Occipital lobe (tissue), 2 donors: ENCODE measurements around the gene WDR76. TPM values are rescaled to one million over a fixed set of nuclear protein-coding genes. Genes with fewer than 3 reads are reported as not detected.
"Not testable (repeated sequence)": the region's sequence is repeated elsewhere in the genome, so short reads cannot be mapped to it uniquely, and the experiment has no call there.

Source experiments
- DNase-seq: peaks from one replicate; lab custom pipeline; 2025; lab: John Stamatoyannopoulos, UW
- total RNA-seq: library from RNA; depleted of rRNA; stranded (reverse); fragments of >200 nt; gene quantifications from one replicate; pipeline ENCODE4 v1.2.3, GENCODE V29; 2014

WDR76 gene
- total RNA-seq: 20.3 TPM

- peak; percentile 28 for DNase-seq
These were observed at the start of gene WDR76 for GRCh38 chr15:43826508-43827341. Gene WDR76, plus strand, starts transcription at chr15:43827002. Its CDS starts 31 bp downstream, at chr15:43827033.

DNA sequence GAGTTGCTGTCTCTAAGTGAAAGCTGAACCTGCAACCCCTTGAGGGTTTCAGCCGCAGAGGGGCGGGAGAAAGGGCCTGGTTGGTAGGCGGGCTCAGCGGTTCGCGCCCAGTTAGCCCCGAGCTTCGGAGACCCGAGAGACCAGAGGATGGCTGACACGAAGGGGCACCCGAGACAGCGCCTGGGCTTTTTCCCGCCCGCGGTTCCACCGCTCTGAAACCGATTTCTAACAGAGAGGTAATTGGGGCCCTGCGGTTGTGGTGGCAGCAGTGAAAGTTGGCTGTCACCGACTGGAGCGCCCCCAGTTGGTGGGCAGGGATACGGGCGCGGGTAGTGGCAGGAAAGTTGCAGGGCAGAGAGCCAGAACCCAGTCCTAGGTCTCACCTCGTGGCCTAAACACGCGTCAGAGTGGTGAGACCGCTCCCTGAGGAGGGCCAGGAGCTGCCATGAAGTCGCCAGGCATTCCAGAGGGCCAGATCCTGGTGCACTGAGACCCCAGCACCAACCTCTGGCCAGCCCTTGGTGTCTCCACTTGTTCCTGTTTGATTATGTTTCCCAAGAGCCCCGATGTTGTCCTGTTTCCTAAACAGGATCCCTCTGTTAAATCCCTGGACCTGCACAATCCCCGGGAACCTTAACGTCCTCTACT is 49.4 kb upstream of the WDR76 start:
- DNase-seq: peak; percentile 44

DNA sequence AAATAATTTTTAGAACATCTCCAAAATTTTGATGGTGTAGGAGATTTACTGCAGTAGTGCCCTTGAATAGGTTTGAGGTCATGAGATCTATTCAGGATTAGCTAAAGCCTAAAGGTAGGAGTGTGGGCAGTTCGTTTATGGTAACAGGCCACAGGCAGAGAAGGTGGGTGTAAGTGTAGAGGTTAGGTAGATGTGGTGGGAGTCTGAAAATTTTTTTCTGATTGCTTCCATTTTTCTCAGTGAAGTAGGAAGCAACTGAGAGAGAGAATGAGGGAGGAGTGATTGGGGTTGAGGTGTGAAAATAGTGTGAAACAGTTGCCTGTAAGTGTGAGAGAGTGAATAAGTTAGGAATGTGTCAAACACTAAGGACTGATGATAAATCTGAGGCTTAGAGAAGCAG is 47.8 kb upstream of the WDR76 start:
- DNase-seq: no peak

GRCh38 chr15:43789409-43789808 is 37.4 kb upstream of the WDR76 start:
- no peak for DNase-seq

GRCh38 chr15:43791993-43792760 is 34.6 kb upstream of the WDR76 start, which contains the start of gene SERF2:
Gene SERF2, plus strand, starts transcription at chr15:43792320. Its CDS starts 57 bp downstream, at chr15:43792377.
- peak; percentile 100 for DNase-seq

- DNase-seq: no peak
These were observed 33.9 kb upstream of the WDR76 start for GRCh38 chr15:43792761-43793476.

DNA sequence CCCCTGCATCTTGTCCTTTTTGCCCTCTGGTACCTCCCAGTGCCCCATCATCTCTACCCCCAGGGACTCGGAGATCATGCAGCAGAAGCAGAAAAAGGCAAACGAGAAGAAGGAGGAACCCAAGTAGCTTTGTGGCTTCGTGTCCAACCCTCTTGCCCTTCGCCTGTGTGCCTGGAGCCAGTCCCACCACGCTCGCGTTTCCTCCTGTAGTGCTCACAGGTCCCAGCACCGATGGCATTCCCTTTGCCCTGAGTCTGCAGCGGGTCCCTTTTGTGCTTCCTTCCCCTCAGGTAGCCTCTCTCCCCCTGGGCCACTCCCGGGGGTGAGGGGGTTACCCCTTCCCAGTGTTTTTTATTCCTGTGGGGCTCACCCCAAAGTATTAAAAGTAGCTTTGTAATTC is 33.2 kb upstream of the WDR76 start:
- no peak for DNase-seq

- DNase-seq: no peak
These were observed 32.3 kb upstream of the WDR76 start for GRCh38 chr15:43794269-43795037.

GRCh38 chr15:43795197-43795596 is 31.6 kb upstream of the WDR76 start:
- DNase-seq: no peak

DNA sequence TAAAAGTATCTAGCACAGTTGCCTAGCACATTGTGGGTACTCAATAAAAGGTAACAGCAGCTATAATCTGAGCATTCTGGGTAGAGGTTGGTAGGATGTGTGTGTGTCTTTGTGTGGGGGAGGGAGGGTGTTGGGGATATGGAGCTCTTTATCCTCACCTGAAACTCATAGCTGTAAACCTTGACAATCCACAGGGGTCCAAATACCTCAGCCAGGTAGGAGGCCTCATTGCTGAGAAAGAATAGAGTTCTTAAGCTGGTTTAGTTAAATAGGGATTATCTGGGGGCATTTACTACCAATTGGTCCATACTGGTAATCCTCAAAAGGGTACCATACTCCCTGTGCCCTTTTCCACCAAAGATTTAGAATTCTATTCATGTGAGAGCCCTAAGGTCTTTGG is 30.8 kb upstream of the WDR76 start:
- no peak for DNase-seq

DNA sequence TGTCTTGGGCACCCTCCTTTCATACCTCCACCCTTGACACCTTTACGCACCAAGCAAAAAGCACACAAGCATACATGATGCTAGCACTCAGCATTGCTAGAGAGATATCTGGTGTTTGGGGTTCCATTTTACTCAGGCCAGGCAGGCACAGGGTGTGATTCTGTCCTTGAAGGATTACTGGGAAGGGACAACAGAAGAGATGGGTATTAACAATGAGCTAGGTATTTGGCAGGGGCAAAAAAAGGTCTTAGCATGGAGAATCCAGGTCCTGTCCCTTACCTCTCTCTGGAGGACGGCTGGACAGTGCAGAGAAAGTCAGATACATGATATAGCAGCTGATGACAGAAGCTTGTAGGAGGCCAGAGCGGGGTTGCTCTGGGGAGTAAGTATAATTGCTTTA is 30.2 kb upstream of the WDR76 start:
- no peak for DNase-seq

DNA sequence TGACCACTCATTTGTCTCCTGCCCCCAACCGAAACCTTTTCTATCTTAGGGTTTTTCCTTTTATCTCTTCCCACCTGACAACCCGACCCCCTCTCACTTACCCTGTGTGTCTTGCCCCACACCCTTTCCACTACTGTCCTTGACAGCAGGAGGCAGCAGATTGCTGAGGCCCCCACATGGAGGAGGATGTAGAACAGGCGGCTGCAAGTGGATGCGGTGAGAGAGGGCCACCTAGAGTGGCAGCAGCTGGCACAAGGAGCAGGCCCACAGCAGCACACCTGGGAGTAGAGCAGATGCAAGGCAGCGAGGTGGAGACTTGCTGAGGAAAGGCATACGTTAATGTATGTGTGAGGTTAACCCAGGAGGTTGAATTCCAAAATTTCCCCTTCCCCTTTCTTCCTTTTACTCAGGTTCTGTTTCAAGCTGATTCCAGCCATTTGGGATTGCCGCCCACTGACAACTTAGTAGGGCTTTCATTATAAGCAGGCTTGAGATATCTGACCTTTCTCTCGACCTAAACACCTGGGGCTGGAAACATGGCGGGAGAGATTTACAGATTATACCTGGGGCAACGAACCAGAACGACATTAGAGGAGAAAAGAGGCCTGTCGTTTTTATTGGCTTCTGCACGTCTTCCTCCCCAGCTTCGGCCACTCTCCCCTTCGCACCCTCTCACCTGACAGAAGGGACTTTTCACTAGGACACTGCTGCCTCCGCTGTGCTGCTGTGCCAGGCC is 27.4 kb upstream of the WDR76 start:
- DNase-seq: no peak

DNA sequence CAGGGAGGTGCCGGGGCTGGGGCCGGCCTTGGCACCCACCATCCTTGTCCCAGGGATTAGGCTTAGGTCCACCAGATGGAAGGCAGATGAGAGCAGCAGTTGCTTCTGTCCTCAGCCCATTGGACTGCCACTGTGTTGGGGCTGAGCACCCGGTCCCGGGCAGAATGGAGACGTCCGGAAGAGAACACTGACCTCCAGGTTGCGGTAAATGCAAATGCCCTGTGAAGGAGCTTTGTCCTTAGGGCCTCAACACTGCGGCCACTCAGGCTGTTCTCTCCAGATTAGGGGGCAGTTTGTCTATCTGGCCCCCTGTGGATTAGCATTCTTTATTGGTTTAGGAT is 26.9 kb upstream of the WDR76 start, which contains the start of gene SERINC4:
Gene SERINC4 (minus strand): TSS at position 276 of the 341 bp plus-strand sequence. CDS start 234 bp downstream, at position 42.
- DNase-seq: no peak

DNA sequence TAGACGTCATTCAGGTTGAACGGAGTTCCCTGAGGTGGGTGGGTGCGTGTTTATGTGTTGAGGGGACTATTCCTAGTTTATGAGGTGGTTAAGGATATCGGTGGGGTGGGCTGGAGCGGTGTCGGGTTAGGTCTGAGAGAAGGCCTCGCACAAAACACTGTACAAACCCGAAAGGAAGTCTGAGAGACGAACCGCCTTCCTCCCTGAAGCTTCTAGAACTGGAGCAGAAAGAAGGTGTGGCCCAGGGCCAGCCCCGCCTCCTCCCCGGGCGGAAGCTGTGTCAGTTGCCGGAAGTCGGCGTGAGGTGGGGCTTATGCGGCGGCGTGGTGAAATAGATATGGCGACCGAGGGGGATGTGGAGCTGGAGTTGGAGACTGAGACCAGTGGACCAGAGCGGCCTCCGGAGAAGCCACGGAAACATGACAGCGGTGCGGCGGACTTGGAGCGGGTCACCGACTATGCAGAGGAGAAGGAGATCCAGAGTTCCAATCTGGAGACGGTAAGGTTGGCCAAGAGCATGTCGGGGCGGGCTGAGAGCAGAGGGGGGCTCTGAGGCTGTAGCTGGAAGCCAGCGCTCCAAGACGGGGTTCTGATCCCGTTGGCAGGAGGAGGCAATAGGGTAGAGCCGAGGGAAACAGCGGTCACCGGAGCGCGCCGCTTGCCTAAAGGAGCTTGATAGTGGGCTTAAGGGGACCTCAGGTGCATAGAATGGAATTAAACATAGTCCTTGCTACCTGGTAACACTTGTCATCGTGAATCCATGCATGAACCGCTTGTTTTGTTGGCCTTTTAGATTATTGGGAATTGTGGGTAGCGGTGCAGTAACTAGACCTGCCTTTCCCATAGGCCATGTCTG is 26.3 kb upstream of the WDR76 start, which contains the start of gene HYPK:
Gene HYPK (plus strand): TSS at position 314 of the 856 bp plus-strand sequence. CDS start 24 bp downstream, at position 338.
- peak; percentile 89 for DNase-seq

- DNase-seq: not testable (repeated sequence)
These were observed 24.1 kb upstream of the WDR76 start for GRCh38 chr15:43802676-43803075.

DNA sequence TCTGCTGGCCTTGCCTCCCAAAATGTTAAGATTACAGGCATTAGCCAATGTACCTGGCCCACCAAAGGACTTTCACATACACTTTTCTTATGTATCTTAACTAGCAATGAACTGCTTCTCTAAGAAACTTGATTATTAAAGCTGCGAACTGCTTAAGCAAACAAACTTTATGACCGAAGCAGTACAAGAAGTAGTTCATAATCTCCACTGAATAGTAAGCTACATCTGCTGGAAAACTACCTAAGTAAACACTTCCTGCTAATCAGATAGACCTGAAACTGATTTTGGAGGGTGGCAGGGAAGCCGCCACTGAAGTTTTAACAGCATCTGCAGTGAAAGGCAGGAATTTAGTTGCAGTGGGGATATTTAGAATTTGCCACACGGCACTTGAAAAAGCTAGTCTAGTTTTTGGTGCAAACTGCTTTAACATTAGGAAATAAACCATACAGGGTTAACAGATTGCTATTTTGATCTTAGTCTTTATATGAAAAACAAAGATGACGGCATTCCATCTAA is 18.3 kb upstream of the WDR76 start:
- no peak for DNase-seq

- DNase-seq: no peak
These were observed 17.7 kb upstream of the WDR76 start for GRCh38 chr15:43808960-43809678.

- DNase-seq: not testable (repeated sequence)
These were observed 11.7 kb upstream of the WDR76 start for GRCh38 chr15:43815064-43815463.
